HEK293T (cell line): ENCODE data around the gene CADM1.

Experiments
- BHLHE40 ChIP-seq: fragments of 450-650 bp; IDR thresholded peaks from 2 replicates; pipeline ENCODE4 v1.6.1; 2016; ENCODE audit warnings: mild to moderate bottlenecking, moderate library complexity, borderline replicate concordance
- CTBP1 ChIP-seq: fragments of 450-650 bp; IDR thresholded peaks from 2 replicates; pipeline ENCODE4 v1.6.1; 2016; ENCODE audit warnings: borderline replicate concordance
- ELF4 ChIP-seq: fragments of 450-650 bp; IDR thresholded peaks from 2 replicates; pipeline ENCODE4 v1.6.1; 2017; ENCODE audit warnings: antibody characterized with exemption
- FOXA1 ChIP-seq: fragments of 450-650 bp; IDR thresholded peaks from 2 replicates; pipeline ENCODE4 v1.6.1; 2016; ENCODE audit warnings: mild to moderate bottlenecking
- FOXM1 ChIP-seq: fragments of 450-650 bp; IDR thresholded peaks from 2 replicates; pipeline ENCODE4 v1.6.1; 2017; ENCODE audit warnings: mild to moderate bottlenecking, borderline replicate concordance
- HDGF ChIP-seq: fragments of 450-650 bp; IDR thresholded peaks from 2 replicates; pipeline ENCODE4 v1.6.1; 2017; ENCODE audit warnings: antibody characterized with exemption, borderline replicate concordance
- SP1 ChIP-seq: fragments of 450-650 bp; IDR thresholded peaks from 2 replicates; pipeline ENCODE4 v1.6.1; 2017
- SUZ12 ChIP-seq: fragments of 450-650 bp; IDR thresholded peaks from 2 replicates; pipeline ENCODE4 v1.6.1; 2016; ENCODE audit warnings: mild to moderate bottlenecking
- TARDBP ChIP-seq: fragments of 450-650 bp; IDR thresholded peaks from 2 replicates; pipeline ENCODE4 v1.6.1; 2016
- ZNF384 ChIP-seq: fragments of 450-650 bp; IDR thresholded peaks from 2 replicates; pipeline ENCODE4 v1.6.1; 2016

DNA sequence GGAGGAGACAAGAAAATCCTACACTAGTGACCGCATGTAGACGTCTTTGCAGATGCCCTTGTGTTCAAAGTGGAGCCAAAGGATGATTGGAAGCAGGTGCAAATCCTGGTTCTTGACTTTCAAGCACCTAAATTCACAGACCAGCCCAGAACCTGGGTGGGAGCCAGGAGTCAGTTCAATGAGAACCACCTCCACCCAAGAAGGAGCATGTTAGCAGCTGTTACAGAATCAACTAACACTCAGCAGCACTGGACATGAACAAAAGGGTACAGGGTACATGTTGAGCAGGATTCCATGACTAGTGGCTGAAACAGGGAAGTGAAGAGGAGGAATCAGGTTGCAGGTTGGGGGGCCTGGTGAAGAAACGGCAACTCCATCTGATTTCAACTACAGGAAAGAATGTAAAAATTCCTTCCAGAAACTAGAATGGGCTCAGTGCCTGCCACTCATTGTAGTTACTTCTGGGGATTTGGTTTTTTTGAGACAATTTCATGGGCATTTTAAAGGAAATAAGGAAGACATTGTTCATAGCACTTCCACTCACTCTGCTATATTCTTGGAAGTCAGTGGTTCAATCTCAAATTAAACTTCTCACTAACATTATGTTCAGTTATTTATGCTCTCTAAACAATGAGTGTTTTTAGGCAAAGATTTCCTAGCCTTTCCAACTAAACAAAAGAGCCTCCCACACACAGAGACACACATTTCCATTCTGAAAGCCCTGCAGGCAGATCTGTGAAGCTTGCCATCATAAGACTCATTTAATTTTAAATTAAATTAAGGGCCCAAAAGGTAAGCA lies 173.3 kb downstream of the CADM1 start:
- TF ChIP-seq FOXA1 (no peak), HDGF (no peak), ELF4 (no peak), TARDBP (no peak), CTBP1 (no peak), ZNF384 (no peak), SP1 (no peak), FOXM1 (no peak), SUZ12 (no peak), BHLHE40 (no peak)
